COLO829 (cell line): ENCODE data around the gene ZMIZ2.

ENCODE experiments used
- DNase-seq: peaks from one replicate; pipeline ENCODE4 v3.0.0; 2012; ENCODE audit warnings: low spot score

ZMIZ2 gene

GRCh38 chr7:44757739-44758138, 9.1 kb downstream of the ZMIZ2 start:
- DNase-seq, result no peak

GRCh38 chr7:44759246-44759645, 10.6 kb downstream of the ZMIZ2 start:
- DNase-seq, result no peak

GRCh38 chr7:44760034-44760580, 11.5 kb downstream of the ZMIZ2 start:
- no peak for DNase-seq

GRCh38 chr7:44761207-44762161, 12.8 kb downstream of the ZMIZ2 start:
- no peak for DNase-seq

- DNase-seq, result no peak
These were observed 13.7 kb downstream of the ZMIZ2 start for GRCh38 chr7:44762300-44762699.

- DNase-seq, result no peak
These were observed 14.3 kb downstream of the ZMIZ2 start for GRCh38 chr7:44762726-44763522.

GRCh38 chr7:44764081-44764480, 15.4 kb downstream of the ZMIZ2 start:
- no peak for DNase-seq

GRCh38 chr7:44764665-44765578, 16.3 kb downstream of the ZMIZ2 start:
- no peak for DNase-seq

GRCh38 chr7:44765579-44766415, 17.1 kb downstream of the ZMIZ2 start:
- no peak for DNase-seq

- no peak for DNase-seq
These were observed 17.8 kb downstream of the ZMIZ2 start for GRCh38 chr7:44766416-44766801.

GRCh38 chr7:44767134-44767911, 18.7 kb downstream of the ZMIZ2 start:
- DNase-seq, result no peak

GRCh38 chr7:44767912-44768627, 19.4 kb downstream of the ZMIZ2 start:
- DNase-seq, result no peak

- DNase-seq, result no peak
These were observed 20.2 kb downstream of the ZMIZ2 start for GRCh38 chr7:44768628-44769371.

GRCh38 chr7:44769376-44769775, 20.7 kb downstream of the ZMIZ2 start:
- no peak for DNase-seq

GRCh38 chr7:44769776-44770294, 21.2 kb downstream of the ZMIZ2 start:
- DNase-seq, result no peak

- DNase-seq, result no peak
These were observed 22.7 kb downstream of the ZMIZ2 start for GRCh38 chr7:44771358-44771757.

GRCh38 chr7:44772440-44772839, 23.8 kb downstream of the ZMIZ2 start:
- DNase-seq, result no peak

GRCh38 chr7:44772867-44773266, 24.2 kb downstream of the ZMIZ2 start:
- DNase-seq, result no peak
